ENCODE measurements around the gene GET4.
"Not testable (repeated sequence)": the region's sequence is repeated elsewhere in the genome, so short reads cannot be mapped to it uniquely, and the experiment has no call there.

The GET4 gene

DNA sequence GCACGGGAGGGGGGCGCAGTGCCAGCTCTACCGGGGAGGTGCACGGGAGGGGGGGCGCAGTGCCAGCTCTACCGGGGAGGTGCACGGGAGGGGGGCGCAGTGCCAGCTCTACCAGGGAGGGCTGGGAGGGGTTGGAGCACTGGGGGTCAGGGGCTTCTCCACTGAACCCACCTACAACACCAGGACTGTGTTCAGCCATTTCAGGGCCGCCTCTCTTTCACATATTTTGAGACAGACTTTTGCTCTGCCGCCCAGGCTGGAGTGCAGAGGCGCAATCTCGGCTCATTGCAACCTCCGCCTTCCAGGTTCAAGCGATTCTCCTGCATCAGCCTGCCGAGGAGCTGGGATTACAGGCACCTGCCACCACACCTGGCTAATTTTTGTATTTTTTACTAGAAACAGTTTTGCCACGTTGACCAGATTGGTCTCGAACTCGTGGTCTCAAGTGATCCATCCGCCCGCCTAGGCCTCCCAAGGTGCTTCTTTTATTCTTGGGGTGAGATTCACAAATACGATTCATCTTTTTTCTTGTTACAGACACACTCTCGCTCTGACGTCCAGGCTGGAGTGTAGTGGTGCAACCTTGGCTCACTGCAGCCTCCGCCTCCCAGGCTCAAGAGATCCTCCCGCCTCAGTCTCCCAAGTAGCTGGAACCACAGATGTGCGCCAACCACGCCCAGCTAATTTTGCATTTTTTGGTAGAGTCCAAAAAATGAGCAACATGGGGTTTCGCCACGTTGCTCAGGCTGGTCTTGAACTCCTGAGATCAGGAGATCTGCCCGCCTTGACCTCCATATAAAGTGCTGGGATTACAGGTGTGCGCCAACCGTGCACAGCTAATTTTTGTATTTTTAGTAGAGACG, 41.1 kb downstream of the GET4 start:
- DNase-seq, result no peak

- no peak for DNase-seq
Observed at GRCh38 chr7:918118-918425, 41.7 kb downstream of the GET4 start.

- DNase-seq, result no peak
Observed at GRCh38 chr7:918441-919113, 42.2 kb downstream of the GET4 start.

- no peak for DNase-seq
Observed at GRCh38 chr7:919114-919442, 42.7 kb downstream of the GET4 start.

DNA sequence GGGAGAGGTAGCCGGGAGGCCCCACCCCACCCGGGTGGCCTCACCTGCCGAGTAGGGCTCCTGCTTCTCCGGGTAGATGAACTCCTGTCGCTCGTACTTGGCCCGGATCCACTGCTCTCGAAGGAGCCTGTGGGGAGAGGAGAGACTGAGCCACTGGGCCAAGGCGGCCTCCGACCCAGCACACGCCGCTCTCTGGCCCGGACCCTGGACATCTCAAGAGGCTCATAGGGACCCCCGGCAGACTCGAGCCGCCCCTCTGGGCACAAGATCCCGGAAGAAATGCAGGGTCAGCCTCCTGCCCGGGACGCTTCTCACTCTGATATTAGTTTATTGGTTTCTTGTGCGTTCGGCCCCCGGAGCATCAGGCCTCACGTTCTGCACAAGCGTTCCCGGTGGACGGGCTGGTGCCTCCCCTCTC, 43.6 kb downstream of the GET4 start:
- DNase-seq, result no peak

GRCh38 chr7:920351-921070, 44.2 kb downstream of the GET4 start:
- DNase-seq, result no peak

- no peak for DNase-seq
Observed at GRCh38 chr7:921071-921461, 44.7 kb downstream of the GET4 start.

DNA sequence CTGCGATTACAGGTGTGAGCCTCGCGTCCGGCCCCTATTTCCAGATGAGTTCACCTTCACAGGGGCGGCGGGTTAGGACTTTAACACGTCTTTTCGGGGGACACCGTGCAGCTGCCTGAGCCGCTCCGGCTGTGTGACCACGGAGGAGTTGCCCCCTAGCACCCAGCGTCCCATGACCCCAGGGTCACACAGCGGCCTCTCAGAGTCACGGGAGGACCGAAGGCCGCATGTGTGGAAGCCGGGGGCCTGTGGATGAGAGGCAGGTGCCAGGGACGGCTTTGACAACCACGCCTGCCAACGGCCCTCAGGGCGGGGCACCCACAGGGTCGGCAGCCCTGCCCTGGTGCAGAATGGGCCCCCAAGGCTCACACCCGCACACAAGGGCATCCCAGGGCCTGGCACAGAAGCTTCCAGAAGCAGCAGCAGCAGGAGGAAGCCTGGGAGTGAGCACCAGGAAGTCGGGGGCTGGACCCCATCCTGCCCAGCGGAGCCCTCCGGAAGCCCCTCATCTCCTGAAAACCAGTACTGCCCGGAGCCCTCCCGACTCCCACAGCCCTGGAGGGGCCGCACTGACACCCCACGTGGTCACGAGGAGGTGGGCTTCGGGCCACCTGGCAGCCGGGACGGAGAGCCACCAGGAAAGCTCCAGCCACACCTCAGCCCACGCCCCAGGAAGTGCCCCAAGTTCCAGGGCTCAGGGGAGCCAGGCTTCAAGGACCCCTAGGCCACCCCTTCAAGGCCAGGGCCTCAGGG, 45.4 kb downstream of the GET4 start:
- DNase-seq, result no peak

DNA sequence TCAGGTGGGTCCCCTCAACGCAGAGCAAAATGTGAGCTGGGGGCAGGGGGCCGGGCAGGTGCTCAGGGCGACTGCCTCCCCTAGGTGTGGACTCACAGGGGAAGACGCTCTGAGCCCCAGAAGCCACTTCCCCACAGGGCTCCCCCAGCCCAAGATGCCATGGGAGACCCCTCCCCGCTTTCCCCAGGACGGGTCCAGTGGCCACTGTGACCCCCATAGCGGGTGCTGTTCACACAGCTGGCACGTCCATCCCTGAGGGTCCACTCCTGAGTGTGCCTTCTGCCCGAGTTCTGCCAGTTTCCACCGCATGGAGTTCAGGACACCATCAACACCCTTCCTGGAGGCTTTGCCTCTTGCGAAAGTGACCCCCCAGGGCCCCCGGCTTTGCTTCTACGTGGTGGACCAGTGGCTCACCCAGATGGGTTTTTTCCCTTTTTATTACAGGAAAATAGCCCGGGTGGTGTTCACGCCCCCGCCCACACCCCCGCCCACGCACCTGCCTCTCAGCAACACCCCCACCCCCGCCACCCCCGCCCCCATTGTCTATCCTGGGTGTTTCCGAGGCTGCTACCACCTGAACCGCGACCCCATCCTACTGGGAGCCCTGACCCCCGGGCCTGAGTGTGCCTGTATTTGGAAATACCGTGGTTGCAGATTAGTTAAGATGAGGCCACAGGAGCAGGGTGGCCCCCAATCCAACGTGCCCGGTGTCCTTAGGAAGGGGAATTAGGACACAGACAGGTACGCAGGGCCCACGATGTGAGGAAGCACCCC, 46.2 kb downstream of the GET4 start:
- peak; percentile 30 for DNase-seq

GRCh38 chr7:923108-924041, 47.0 kb downstream of the GET4 start:
- DNase-seq, result peak; percentile 90

GRCh38 chr7:924042-924441, 47.7 kb downstream of the GET4 start:
- not testable (repeated sequence) for DNase-seq

DNA sequence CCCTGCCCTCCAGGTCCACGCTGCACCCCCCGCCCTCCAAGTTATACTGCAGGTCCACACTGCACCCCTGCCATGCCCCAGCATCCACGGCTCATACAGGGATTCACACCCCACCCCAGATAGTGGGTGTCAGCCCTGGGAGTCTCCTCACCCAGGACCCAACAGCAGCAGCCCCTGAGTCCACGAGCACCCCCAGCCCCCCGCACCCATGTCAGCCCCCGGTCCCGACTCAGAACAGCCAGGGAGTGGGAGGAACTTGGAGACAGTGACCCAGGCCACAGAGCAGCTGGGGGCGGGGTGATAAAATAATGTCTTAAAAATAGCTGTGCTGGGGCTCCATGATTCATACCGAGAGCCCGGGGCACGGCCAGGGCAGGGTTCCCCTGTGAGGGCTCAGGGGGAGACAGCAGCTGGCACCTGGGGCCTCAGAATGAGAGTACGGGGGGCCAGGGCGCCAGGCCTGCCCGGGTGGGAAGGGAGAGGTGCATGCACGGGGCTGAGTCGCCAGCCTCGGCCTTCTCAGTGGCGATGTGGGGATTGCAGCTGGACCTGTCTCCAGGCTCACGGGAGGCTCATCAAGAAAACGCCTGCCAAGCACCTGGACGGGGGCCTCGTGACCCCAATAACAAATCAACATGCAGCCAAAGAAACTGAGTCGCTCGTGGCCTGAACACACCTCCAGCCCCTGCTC, 48.3 kb downstream of the GET4 start:
- peak; percentile 66 for DNase-seq

- peak; percentile 20 for DNase-seq
Observed at GRCh38 chr7:925601-926000, 49.2 kb downstream of the GET4 start.

- DNase-seq, result no peak
Observed at GRCh38 chr7:926061-927030, 50.0 kb downstream of the GET4 start.

- DNase-seq, result no peak
Observed at GRCh38 chr7:927031-927671, 50.8 kb downstream of the GET4 start.

DNA sequence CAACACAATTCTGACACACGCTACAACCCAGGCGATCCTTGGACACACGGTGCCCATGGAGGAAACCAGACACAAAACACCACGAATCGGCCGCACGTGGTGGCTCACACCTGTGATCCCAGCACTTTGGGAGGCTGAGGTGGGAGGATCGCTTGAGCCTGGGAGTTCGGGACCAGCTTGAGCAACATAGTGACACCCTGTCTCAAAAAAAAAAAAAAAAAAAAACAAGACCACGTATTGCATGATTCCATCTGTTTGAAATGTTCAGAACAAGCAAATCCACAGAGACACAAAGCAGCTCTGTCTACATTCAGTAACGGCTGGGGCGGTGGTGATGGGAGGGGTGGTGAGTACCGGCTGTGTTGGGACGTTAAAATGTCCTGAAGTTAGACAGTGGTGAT, 53.0 kb downstream of the GET4 start:
- DNase-seq, result no peak

GRCh38 chr7:930975-931758, 54.8 kb downstream of the GET4 start:
- peak; percentile 72 for DNase-seq

All from inflammatory macrophage treated with lipopolysaccharide for 4 hours (primary cell).